Endometrial microvascular endothelial cells (primary cell): ENCODE measurements around the gene GPATCH2. TPM values are rescaled to one million over a fixed set of nuclear protein-coding genes. Genes with fewer than 3 reads are reported as not detected.
"Not testable (repeated sequence)": the region's sequence is repeated elsewhere in the genome, so short reads cannot be mapped to it uniquely, and the experiment has no call there.

Experiments
- in situ Hi-C: cut with HindIII; loops from 2 replicates; pipeline ENCODE4 v1.10.0; 2017; ENCODE audit warnings: low sequenced_read_pairs, low pct_unique_long_range_greater_than_20kb; ENCODE audit errors: inconsistent ontology term
- total RNA-seq: library from RNA; depleted of rRNA; stranded (reverse); fragments of >200 nt; gene quantifications from one replicate; pipeline ENCODE4 v1.2.3, GENCODE V29; 2015; ENCODE audit errors: inconsistent ontology term

GPATCH2 gene
- total RNA-seq, 1 donor from 2014 or later: 3.6 TPM

GRCh38 chr1:217586586-217586985, 44.3 kb downstream of the GPATCH2 start:
- in situ Hi-C loops: no loop called here

- in situ Hi-C loops: no loop called here
Measured at GRCh38 chr1:217585577-217585976, 45.3 kb downstream of the GPATCH2 start.

GRCh38 chr1:217584286-217584811, 46.5 kb downstream of the GPATCH2 start:
- in situ Hi-C loops: not testable (repeated sequence)

DNA sequence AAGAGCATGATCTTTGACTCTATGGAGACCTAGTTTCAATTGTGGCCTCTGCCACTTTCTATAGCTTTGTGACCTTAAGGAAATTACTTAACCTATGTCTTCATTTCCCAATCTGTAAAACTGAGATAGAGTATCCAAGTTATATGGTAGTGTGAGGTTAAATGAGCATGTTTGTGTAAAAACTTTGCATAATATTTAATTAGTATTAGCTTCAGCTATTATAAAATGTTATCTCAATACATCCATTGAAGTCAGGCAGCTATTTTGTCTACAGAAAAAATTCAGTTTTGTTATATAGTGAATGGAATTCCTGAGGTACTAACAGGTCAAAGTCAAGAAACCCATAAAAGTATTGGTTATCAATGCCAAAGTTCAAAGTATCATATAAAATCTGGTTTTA, 53.6 kb downstream of the GPATCH2 start:
- in situ Hi-C loops: no loop called here

- in situ Hi-C loops: no loop called here
Measured at GRCh38 chr1:217574265-217574949, 56.5 kb downstream of the GPATCH2 start.

- in situ Hi-C loops: no loop called here
Measured at GRCh38 chr1:217569021-217569420, 61.9 kb downstream of the GPATCH2 start.

DNA sequence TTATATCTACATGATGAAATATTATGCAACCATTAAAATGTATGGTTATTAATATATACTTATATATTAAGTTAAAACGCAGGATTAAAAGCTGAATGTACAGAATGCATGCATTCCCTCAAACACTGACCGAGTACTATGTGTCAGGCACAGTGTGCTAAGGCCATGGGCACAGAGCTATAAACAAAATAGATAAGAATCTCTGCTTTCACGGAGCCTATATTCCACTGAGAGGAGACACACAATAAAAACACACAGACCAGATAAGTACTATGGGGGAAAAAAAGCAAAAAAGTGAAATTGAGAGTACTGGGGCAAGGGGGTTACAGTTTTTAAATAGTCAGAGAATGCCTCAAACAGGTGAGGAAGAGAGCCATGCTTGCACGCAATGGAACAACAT, 62.7 kb downstream of the GPATCH2 start:
- in situ Hi-C loops: no loop called here

DNA sequence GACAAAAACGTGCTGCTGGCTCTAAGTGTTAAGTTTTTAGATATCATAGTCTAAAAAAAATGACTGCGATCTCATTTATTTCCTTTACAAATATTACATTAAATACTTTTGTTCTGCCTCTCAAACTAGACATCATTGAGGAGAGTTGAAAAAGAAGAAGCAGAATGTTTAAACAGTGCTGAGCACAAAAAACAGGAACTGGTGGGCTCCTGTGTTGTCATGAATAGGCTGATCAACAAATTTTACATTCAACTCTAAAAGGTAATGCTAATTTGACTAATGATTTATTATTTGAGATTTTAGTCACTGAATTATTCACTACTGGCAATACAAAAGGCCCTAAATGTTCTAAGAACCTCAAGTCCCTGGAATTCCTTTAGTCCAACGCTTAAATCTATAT, 66.1 kb downstream of the GPATCH2 start:
- in situ Hi-C loops: no loop called here

DNA sequence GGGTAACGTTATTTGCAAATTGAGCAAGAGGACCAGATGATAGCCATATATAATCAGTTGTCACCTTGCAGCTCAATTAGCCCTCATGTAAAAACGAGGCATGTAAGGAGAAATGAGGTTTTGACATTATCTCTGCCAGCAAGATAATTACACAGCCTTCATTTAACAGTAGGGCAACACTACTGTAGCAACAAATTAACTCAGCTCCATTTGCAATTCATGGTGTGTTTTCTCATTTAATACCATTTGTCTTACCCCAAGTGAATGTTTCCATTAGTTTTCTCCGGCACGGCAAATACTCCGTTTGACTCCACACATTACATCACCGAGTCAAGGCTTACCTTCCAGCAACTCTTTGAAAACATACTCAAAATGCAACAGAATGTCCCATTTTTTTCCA, 66.7 kb downstream of the GPATCH2 start:
- in situ Hi-C loops: no loop called here

- in situ Hi-C loops: no loop called here
Measured at GRCh38 chr1:217563179-217563578, 67.7 kb downstream of the GPATCH2 start.

- in situ Hi-C loops: no loop called here
Measured at GRCh38 chr1:217562229-217562878, 68.5 kb downstream of the GPATCH2 start.

DNA sequence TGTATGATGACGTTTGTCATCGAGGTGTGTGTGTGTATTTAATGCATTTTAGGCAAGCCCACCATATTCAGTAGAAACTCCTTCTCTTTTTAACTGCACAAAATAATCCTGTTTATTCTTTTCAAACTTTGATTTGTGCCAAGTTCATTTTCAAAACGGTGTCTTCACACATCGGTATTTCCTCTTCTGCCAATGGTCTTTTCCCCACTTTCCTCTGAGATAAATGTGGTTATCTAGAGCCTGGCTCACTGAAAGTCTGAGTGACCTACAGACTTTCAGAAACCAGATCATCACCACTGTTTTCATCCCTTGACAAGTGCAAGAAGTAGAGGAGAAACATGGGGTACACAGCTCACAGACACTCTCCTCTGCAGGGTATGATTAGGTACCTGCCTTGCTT, 69.4 kb downstream of the GPATCH2 start:
- in situ Hi-C loops: no loop called here

DNA sequence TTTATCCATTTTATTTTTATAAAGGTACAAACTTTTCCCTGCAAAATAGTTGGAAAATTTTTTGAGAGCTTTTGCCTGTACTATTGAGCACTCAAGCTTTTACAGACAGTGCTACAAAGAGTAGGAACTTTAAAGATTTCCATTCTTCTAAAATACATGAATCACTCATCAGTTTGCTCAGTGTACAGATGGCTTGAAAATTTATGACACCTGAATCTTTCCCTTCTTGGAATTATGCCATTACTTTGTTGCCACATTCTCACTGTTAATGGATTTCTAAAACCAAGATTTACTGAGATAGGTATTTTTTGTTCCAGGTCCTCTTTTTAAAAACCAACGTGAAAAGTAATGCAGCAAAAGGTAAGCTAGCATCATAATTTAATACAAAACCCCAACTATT, 76.0 kb downstream of the GPATCH2 start:
- in situ Hi-C loops: no loop called here

- in situ Hi-C loops: no loop called here
Measured at GRCh38 chr1:217553949-217554509, 76.9 kb downstream of the GPATCH2 start.

GRCh38 chr1:217552339-217552951, 78.4 kb downstream of the GPATCH2 start:
- in situ Hi-C loops: no loop called here

DNA sequence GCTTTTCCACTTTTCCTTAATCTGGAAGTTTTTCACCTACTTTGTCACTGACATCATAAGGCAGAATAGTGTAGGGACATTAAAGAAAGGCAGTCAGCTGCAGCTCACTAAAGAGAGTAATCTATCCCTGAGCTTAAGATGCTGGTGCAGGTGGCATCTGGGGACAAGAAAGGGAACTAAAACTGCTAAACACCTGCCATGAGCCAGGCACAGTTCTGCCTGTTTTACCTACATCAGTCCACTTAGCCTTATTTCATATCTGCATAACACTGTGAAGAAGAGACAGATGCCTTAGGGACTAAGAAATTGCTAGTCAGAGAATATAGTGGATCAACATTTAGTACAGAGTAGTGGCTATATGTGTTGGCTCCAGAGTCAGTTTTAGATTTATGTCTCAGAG, 88.1 kb downstream of the GPATCH2 start:
- in situ Hi-C loops: no loop called here

- in situ Hi-C loops: no loop called here
Measured at GRCh38 chr1:217542136-217542777, 88.6 kb downstream of the GPATCH2 start.

GRCh38 chr1:217540321-217540720, 90.6 kb downstream of the GPATCH2 start:
- in situ Hi-C loops: no loop called here

DNA sequence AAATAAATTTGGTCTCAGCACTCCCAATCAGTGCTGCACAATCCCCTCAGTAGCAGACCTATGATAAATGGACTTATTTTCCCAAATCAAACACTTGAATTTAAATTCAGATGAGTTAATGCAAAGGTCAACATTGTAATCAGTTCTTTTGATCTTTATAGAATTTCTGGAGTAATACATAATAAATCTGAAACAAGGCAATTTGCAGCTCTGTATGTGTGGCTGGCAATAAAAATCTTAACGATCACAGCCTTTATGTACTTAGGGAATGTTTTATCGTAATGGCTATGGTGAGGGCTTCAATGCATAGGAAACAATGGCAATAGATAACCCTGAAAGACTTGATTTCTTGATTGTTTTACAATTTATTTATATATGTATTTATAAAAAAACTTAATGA, 91.4 kb downstream of the GPATCH2 start:
- in situ Hi-C loops: no loop called here
